Measurements from ENCODE around the gene AQP1. TPM values are rescaled to one million over a fixed set of nuclear protein-coding genes. Genes with fewer than 3 reads are reported as not detected.

The AQP1 gene
- total and polyA plus RNA-seq, 10 of the 15 experiments (the other 5 are each of a cell fraction or from before 2014, with no cell fraction given) = 0.03 to 0.64 TPM; not detected in 8

- DNase-seq (ENCODE audit: low read depth, low spot score) = no peak
- TF ChIP-seq POLR2A (IDR thresholded peaks at IDR 0.05; ENCODE audit: low read depth, low read length) = no peak
- TF ChIP-seq, protein P1, sequence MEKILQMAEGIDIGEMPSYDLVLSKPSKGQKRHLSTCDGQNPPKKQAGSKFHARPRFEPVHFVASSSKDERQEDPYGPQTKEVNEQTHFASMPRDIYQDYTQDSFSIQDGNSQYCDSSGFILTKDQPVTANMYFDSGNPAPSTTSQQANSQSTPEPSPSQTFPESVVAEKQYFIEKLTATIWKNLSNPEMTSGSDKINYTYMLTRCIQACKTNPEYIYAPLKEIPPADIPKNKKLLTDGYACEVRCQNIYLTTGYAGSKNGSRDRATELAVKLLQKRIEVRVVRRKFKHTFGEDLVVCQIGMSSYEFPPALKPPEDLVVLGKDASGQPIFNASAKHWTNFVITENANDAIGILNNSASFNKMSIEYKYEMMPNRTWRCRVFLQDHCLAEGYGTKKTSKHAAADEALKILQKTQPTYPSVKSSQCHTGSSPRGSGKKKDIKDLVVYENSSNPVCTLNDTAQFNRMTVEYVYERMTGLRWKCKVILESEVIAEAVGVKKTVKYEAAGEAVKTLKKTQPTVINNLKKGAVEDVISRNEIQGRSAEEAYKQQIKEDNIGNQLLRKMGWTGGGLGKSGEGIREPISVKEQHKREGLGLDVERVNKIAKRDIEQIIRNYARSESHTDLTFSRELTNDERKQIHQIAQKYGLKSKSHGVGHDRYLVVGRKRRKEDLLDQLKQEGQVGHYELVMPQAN (conservative IDR thresholded peaks at IDR 0.05) = no peak
- TF ChIP-seq, protein P2, sequence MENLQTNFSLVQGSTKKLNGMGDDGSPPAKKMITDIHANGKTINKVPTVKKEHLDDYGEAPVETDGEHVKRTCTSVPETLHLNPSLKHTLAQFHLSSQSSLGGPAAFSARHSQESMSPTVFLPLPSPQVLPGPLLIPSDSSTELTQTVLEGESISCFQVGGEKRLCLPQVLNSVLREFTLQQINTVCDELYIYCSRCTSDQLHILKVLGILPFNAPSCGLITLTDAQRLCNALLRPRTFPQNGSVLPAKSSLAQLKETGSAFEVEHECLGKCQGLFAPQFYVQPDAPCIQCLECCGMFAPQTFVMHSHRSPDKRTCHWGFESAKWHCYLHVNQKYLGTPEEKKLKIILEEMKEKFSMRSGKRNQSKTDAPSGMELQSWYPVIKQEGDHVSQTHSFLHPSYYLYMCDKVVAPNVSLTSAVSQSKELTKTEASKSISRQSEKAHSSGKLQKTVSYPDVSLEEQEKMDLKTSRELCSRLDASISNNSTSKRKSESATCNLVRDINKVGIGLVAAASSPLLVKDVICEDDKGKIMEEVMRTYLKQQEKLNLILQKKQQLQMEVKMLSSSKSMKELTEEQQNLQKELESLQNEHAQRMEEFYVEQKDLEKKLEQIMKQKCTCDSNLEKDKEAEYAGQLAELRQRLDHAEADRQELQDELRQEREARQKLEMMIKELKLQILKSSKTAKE (IDR thresholded peaks at IDR 0.05; ENCODE audit: low read depth, poor library complexity, severe bottlenecking) = no peak
- no peak for TF ChIP-seq SIX5 (IDR thresholded peaks at IDR 0.05; ENCODE audit: low read depth, low read length, severe bottlenecking)
- no peak for TF ChIP-seq CTCF (IDR thresholded peaks at IDR 0.05 in 2 of 3, conservative IDR thresholded peaks at IDR 0.05 in 1 of 3; ENCODE audit: control insufficient read depth in 2 of 3, extremely low read depth in 1 of 3, insufficient read depth in 1 of 3, low read depth in 3 of 3, low read length in 3 of 3)
- no peak for TF ChIP-seq SMAD5 (IDR thresholded peaks at IDR 0.05; ENCODE audit: low read depth)
- TF ChIP-seq LARP7 (IDR thresholded peaks at IDR 0.05) = no peak
- TF ChIP-seq PAX5 (IDR thresholded peaks at IDR 0.05; ENCODE audit: borderline replicate concordance, low read depth, low read length) = no peak
- TF ChIP-seq MEF2B (IDR thresholded peaks at IDR 0.05; ENCODE audit: partially characterized antibody, poor library complexity, severe bottlenecking) = no peak
- TF ChIP-seq IKZF2 (IDR thresholded peaks at IDR 0.05) = no peak
- no peak for TF ChIP-seq ESRRA (IDR thresholded peaks at IDR 0.05; ENCODE audit: low read length)
- no peak for TF ChIP-seq IRF3 (IDR thresholded peaks at IDR 0.05)
- no peak for TF ChIP-seq RAD51 (IDR thresholded peaks at IDR 0.05)
- TF ChIP-seq ZZZ3 (IDR thresholded peaks at IDR 0.05; ENCODE audit: control insufficient read depth, insufficient read length, low read depth) = no peak
- in situ Hi-C loops (cut with MboI) = no loop called here
- no TSS peak for BruUV-seq (replicated peaks)
- Histone ChIP-seq H3K36me3 (ENCODE audit: control insufficient read depth in 2 of 2, insufficient read depth in 2 of 2, low read length in 1 of 2) (no peaks in the 10 kb centered on the region), H3K9me3 (replicated peaks; ENCODE audit: control insufficient read depth, insufficient read depth, low read length) (no peaks in the 10 kb centered on the region), H3K27ac (ENCODE audit: control insufficient read depth, insufficient read depth) (no peak overlapping the region), H3K79me2 (ENCODE audit: control insufficient read depth, insufficient read depth, low read length) (no peaks in the 10 kb centered on the region), H4K20me1 (ENCODE audit: control insufficient read depth, insufficient read depth) (no peaks in the 10 kb centered on the region), H3K4me2 (ENCODE audit: control insufficient read depth, insufficient read depth) (no peak overlapping the region), H3K4me3 (no peak overlapping the region), H3K9ac (ENCODE audit: control insufficient read depth, insufficient read depth, low read length) (no peak overlapping the region), H2AFZ (ENCODE audit: control insufficient read depth, low read depth, low read length) (no peak overlapping the region), H3K27me3 (replicated peaks in 1 of 2; ENCODE audit: control insufficient read depth in 2 of 2, insufficient read depth in 2 of 2, low read length in 1 of 2) (no peaks in the 10 kb centered on the region), H3K4me1 (ENCODE audit: control insufficient read depth, insufficient read depth, low read length) (no peaks in the 10 kb centered on the region)
- no peak for ATAC-seq
- ChIA-PET CTCF (interaction anchor here (0.9 kb wide), 1 partner anchor 243 kb away, joined by 3 read pairs; no protein-coding TSS in a partner anchor), SMC1A (ENCODE audit: uncharacterized antibody, unreplicated experiment) (no interaction called here), POLR2A (no interaction called here), RAD21 (ENCODE audit: unreplicated experiment) (no interaction called here)
- 42% methylated on average over 14 of the region's 14 CpGs for WGBS (ENCODE audit: insufficient coverage, insufficient replicate concordance, low lambda C conversion rate, missing lambda C conversion rate)
- FAIRE-seq = no peak
- intact Hi-C loops (cut with micrococcal nuclease; ENCODE audit: unreplicated experiment) = no loop called here
Observed at GRCh38 chr7:30879139-30880124, 32.2 kb upstream of the AQP1 start.
